NCI-H146 treated with DMSO at 0.1 percent for 48 hours (cell line): ENCODE data around the gene CARF.

Experiments
- DNase-seq: peaks from one replicate; lab custom pipeline; 2025; ENCODE audit not compliant: unreplicated experiment; lab: John Stamatoyannopoulos, UW

The CARF gene

GRCh38 chr2:203016716-203017115, 104.6 kb downstream of the CARF start:
- DNase-seq: no peak

GRCh38 chr2:203018181-203018580, 106.1 kb downstream of the CARF start:
- DNase-seq: no peak

- DNase-seq: no peak
Observed at GRCh38 chr2:203019142-203019541, 107.1 kb downstream of the CARF start.

- no peak for DNase-seq
Observed at GRCh38 chr2:203021991-203022390, 109.9 kb downstream of the CARF start.

- DNase-seq: no peak
Observed at GRCh38 chr2:203022751-203023150, 110.7 kb downstream of the CARF start.

- DNase-seq: no peak
Observed at GRCh38 chr2:203025592-203025991, 113.5 kb downstream of the CARF start.

- DNase-seq: no peak
Observed at GRCh38 chr2:203030545-203030944, 118.5 kb downstream of the CARF start.

GRCh38 chr2:203030991-203031390, 118.9 kb downstream of the CARF start:
- DNase-seq: no peak

- DNase-seq: no peak
Observed at GRCh38 chr2:203033395-203033794, 121.3 kb downstream of the CARF start.

- no peak for DNase-seq
Observed at GRCh38 chr2:203035879-203036470, 123.9 kb downstream of the CARF start.
